HG02588 (cell line): Measurements from ENCODE around the gene FOXD3.

Source experiments
- ATAC-seq: cut with Tn5 transposase; IDR thresholded peaks from one replicate; pipeline ENCODE4 v1.9.1; 2021; ENCODE audit warnings: mild to moderate bottlenecking, moderate library complexity; ENCODE audit not compliant: unreplicated experiment

The FOXD3 gene

DNA sequence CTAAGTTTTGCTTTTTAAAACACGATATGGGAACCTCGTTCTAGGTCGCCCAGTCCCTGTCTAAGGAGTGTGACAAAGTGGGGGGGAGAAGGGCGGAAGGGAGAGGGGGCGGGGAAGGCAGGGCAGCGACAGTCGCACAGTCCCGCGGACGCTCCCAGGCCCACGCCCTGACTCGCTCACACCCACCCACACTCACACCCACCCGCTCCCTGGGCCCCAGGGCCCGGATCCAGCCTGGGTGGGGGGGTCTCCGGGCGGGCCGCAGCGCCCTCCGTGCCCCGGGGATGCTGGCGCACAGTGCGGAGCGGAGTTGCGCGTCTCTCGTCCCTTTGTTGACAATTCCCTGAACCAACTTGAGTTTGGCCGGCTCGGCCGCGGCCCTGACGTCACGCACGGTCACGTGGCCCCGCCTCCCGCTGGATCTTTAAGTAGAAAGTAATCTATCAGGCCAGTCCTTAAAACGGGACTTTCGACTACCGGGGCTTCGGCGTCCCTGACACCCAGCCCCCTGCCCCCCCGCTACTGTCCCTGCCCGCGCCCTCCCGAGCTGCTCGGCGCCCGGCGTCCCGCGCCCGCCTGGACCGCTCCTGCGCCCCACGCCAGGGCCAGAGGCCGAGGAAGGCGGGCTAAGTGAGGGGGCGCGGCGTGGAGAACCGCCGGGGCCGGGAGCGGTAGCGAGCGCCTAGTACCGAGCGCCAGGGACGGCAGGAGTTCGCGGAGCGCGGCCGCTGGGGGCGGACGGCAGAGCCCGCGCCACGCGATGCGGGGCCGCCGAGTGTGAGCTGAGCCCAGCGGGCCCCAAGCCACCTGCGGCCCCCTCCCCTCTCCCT lies at the start of gene FOXD3:
Gene FOXD3 (plus strand): TSS at position 454 of the 830 bp plus-strand sequence. CDS start 492 bp downstream, outside the sequence.
- ATAC-seq, result peak; percentile 47

DNA sequence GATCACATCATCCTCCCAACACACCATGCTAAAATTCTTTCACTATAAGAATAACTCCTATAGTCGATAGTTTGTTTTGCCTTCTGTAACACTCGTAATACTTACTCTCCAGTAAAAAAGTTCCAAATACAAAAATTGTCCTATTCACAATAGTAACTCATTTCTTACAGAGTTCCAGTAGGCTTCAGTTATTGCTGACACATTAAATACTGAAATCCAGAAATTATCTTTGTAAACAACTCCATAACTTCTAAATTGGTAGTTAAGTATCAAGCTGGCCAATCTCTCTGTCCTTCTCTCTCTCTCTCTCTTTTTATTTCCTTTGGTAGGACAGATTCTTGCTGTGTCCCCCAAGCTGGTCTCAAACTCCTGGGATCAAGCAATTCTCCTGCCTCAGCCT lies 49.6 kb upstream of the FOXD3 start:
- no peak for ATAC-seq

- no peak for ATAC-seq
These were observed 48.0 kb upstream of the FOXD3 start for GRCh38 chr1:63274371-63274770.

- no peak for ATAC-seq
These were observed 47.4 kb upstream of the FOXD3 start for GRCh38 chr1:63274979-63275378.

DNA sequence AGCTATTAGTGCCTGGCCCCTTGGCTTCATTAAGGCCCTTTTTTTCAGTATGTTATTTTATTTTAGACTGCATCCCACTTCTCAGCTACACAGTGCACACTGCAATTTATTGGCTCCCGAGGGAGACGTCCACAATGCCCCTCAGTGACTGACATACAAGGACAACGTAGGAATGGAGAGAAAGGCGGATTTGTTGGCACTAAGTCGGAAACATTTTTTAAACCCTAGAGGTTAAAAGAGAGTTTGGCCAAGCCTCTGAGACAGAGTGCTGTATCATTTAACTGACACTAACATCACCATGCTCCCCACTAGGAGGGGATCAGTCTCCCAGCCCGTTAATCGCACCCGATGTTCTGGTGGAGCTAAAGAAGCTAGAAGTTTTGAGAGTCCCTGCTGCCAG lies 45.7 kb upstream of the FOXD3 start:
- no peak for ATAC-seq

DNA sequence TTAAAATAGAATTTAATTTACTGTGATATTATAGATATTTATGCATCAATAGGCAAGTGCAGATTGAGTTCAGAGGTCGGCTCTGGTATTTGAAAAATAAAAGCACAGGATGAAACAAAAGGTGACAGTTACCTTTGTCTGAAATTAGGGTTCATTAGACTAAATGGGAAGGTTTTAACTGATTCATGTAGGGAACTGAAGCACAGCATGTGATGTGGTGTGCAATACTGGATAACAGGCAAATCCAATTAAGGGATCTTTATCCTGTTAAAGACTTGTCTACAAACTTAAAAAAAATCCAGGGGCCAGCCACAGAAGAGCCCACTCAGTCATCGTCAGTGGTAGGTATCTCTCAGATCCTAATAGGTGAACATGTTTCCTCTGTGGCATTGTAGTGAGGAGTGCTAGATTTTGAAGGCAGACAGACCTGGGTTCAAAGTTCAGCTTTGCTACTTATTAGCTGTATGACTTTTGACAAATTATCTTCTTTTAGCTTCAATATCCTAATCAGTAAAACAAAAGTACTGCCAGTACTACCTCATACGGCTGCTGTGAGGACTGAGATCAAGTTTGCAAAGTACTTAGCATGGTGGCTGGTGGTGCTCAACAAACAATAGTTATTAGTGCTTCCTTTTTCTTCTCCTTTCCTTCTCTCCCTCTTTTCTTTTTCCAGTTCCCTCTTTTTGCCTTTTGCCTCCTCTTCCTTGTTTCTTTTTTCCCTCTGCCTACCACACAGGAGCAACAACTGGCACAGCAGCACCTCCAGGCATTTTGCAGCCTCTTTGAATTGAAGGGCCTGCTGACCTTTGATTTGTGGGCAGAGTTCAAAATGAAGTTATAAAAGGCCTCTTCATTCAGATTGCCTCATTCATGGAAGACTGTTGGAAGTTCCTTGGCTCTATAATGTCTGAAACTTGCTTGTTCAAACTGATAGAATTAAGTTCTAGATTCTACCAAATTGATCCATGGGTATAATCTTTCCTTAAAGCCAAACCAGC lies 44.9 kb upstream of the FOXD3 start:
- ATAC-seq, result no peak

GRCh38 chr1:63281753-63282152 lies 40.6 kb upstream of the FOXD3 start:
- ATAC-seq, result no peak

GRCh38 chr1:63289135-63289534 lies 33.2 kb upstream of the FOXD3 start:
- no peak for ATAC-seq

GRCh38 chr1:63294803-63295594 lies 27.4 kb upstream of the FOXD3 start:
- no peak for ATAC-seq

- ATAC-seq, result no peak
These were observed 18.0 kb upstream of the FOXD3 start for GRCh38 chr1:63304410-63304809.

DNA sequence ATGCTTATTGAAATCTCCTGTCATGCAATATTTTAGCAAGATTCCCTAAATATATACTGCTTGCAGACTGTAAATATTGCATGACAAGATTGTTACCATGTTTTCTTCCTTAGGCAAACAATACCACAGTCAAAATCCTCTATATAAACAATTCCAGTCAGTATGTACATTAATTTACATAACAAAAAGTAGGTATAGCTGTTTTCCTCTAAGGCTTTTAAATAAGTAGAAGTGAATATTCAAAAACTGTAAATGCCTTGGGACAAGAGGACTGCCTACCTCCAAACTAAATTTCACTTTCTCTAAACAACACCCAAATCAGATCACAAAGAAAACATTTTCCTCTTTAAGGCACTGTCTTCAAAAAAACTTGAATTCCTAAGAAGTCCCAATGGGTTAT lies 17.3 kb upstream of the FOXD3 start:
- no peak for ATAC-seq

- no peak for ATAC-seq
These were observed 15.1 kb upstream of the FOXD3 start for GRCh38 chr1:63307196-63307794.

DNA sequence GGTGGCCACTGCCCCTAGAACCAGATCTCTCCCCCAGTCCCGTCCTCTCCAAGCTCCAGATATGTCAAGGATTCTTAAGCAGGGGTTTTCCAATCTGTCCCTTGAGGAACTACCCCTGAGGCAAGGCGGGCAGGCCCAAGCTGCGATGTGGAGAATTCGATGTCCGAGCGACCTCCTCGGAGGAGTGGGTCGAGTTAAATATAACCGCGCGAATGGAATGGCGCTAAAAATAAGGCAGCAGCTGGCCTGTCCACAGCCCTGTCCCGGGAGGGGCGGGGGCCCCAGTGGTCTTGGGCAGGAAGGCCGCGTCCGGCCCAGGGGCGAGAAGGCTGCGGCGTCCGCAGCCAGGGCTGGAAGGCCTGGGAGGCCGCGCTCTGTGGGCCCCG lies 5.8 kb upstream of the FOXD3 start:
- ATAC-seq, result no peak

DNA sequence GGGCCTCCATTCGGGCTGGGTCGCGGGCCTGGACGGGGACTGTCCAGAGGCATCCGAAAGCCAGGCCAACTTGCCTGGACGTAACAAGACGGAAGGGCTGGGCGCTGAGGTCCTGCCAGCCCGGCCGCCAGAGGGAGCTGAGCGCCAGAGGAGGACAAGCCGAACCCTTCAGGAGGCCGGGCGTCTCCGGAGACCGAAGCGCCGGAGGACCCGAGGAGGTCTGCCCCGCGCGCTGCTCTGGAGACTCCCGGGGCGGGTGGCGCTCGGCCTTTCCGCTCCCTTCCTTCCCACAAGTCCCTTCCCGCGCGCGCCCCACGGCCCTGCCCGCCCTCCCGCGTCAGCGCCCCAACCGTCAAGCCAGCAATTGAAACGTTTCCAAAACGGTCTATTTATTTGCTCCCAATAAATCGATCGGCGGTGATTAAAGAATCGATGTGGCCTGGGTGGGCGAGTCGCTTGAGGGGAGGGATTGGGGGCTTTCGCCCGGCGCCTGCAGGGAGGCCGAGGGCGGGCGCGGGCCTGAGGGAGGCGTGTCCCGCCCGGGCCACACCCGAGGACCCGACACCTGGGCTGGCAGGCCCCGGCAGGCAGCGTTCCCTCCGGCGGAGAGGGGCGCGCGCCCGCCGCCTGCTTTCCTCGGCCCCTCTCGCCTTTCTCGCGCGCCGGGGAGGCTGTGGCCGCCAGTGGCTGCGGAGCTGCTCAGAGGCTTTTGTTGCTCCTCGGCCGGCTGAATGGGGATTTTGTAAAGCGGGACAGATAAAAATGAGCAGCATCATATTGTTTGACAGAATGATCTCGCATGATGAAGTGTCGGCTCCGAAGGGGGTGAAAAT lies 5.2 kb upstream of the FOXD3 start:
- peak; percentile 74 for ATAC-seq

DNA sequence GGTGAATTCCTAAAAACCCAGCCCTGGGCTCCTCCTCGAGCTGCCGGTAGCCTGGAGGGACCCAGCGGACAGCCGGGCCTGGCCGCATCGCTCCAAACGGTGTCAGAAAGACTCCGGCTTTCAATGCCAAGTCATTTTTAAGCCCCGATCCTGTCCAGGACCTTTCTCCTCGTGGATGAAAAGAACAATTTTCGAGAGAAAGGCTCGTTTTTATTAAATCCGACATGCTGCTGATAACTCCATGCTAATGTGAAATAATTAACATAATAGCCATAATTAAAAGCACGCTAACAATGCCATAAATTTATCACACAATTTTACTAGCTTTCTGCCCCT lies 4.6 kb upstream of the FOXD3 start:
- ATAC-seq, result no peak

DNA sequence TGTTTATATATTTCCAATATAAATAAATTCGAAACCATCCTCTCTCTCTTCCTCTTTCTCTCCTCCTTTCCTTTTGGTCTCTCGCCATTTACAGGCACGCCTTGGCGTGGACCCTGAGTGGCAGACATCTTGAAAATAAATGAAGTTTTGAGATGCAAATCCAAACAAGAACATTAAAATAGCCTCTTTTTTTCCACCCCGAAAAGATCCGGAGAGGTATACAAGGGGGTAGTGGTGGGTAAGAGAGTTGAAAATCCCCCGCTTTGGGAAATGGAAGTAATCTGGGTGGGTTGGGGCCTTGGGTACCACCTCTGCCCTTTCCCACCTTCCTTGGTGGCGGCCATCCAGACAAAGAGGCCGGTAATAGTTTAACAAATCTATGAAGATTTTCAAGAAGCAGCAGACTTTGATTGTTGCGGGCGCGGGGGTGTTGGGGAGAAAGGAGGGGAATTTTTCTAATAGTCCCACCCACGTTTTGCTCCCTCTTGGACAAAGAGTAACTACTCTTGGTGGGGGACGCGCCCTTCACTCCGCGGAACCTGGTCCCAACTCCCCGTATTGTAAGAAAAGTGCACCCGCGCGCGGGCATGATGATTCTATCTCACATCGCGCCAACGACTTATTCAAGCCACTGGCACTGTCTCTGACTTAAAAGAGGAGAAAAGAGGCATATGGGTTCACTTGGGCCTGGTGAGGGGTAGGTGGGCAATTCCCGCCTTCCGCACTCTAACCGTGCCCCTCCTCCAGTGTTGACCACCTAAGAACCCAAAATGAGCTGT lies 4.0 kb upstream of the FOXD3 start:
- no peak for ATAC-seq

DNA sequence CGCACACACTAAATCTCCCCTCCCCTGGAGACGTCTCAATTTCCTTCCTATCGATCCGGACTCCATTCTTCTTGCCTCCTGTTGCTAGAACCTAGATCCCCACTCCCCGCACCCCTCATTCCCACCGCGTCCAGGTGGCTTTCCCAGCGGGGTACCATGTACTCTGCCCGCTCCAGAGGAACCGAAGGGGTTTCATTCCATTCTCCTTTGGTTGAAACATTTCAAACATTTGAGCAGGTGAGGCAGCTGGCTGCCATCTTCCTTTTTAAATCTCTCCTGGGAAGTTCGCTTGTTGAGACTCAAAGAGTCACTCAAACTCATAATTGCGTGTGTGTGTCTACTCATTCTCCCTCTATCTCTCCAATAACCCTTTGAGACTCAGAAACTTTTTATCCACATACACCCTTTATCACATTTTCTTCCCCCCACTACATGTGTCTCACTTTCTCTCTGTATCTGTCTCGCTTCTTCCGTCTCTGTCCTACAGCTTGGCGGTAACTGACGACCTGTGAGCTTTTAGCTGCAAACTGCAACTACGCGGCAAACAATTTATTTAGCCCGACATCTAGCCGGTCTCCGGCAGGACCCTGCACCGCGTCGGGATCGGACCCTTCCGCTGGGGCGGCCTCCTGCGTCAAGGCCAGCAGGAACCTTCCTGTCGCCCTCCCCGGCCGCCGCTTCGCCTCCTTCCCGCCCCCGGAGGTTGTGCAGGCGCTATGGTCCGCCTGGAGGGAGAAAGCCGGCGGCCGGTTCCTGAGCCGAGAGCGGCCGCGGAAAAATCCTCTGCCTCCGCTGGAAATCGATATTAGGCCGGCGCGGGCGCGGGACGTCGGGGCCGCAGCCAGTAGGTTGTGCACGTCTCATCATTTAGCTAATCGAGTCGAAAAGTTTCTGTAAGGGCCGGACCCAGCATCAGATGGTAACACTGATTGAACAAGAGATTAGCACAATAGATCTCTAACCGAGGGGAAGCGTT lies 3.0 kb upstream of the FOXD3 start:
- ATAC-seq, result no peak
